GM12878 (cell line): ENCODE measurements around the gene NOC2L. TPM values are rescaled to one million over a fixed set of nuclear protein-coding genes. Genes with fewer than 3 reads are reported as not detected.

ENCODE experiments used
- ATAC-seq: fragments of 200-7000 bp; cut with Tn5 transposase; 3 replicates; pipeline ENCODE4 v1.9.1; 2020; ENCODE audit warnings: mild to moderate bottlenecking, moderate library complexity
- BruUV-seq: library from RNA; stranded (reverse); fragments of 400-500 nt; replicated peaks from 2 replicates; lab custom pipeline; 2021; lab: Mats Ljungman, UMichigan
- CTCF ChIA-PET: fragments of 300-600 bp; sonication (Branson Sonifier 250); formaldehyde crosslinking; extraction: SDS; loops from one replicate; lab custom pipeline; 2021; ENCODE audit warnings: inconsistent platforms; lab: Yijun Ruan, JAX
- POLR2A ChIA-PET: fragments of 350-600 bp; formaldehyde crosslinking; extraction: SDS; loops from one replicate; lab custom pipeline; 2021; ENCODE audit warnings: inconsistent platforms; lab: Charles Lee
- RAD21 ChIA-PET: fragments of 300-600 bp; sonication (Branson Sonifier 250); formaldehyde crosslinking; loops from one replicate; lab custom pipeline; 2023; ENCODE audit warnings: antibody characterized with exemption; ENCODE audit not compliant: unreplicated experiment; lab: Charles Lee
- SMC1A ChIA-PET: fragments of 300-600 bp; sonication (Branson Sonifier 250); formaldehyde crosslinking; loops from one replicate; lab custom pipeline; 2023; ENCODE audit not compliant: unreplicated experiment, uncharacterized antibody; lab: Charles Lee
- DNase-seq: peaks from one replicate; pipeline ENCODE4 v3.0.0-alpha.2; 2011; ENCODE audit warnings: low read depth, low spot score
- FAIRE-seq: peaks from 3 replicates; lab custom pipeline; 2011; peaks lifted over from hg19 to GRCh38; lab: Jason Lieb, UNC
- H2AFZ ChIP-seq: 2 replicates; pipeline ENCODE4 v1.6.0; 2011; ENCODE audit warnings: low read depth, low read length, control low read depth; ENCODE audit not compliant: control insufficient read depth
- H3K27ac ChIP-seq: 2 replicates; pipeline ENCODE4 v1.5.1; 2011; ENCODE audit warnings: control low read depth; ENCODE audit not compliant: control insufficient read depth, insufficient read depth
- H3K27me3 ChIP-seq, 2 experiments: replicated peaks in 1 of 2; 2 replicates each; pipeline versions ENCODE4 v1.6.0 to v1.6.1; 2011; ENCODE audit warnings: low read length in 1 of 2; ENCODE audit not compliant: control insufficient read depth in 2 of 2, insufficient read depth in 2 of 2
- H3K36me3 ChIP-seq, 2 experiments: 2 replicates each; pipeline ENCODE4 v1.5.1; 2011; ENCODE audit warnings: low read length in 1 of 2; ENCODE audit not compliant: control insufficient read depth in 2 of 2, insufficient read depth in 2 of 2
- H3K4me1 ChIP-seq: 2 replicates; pipeline ENCODE4 v1.6.1; 2011; ENCODE audit warnings: mild to moderate bottlenecking, low read length, moderate library complexity, mixed read lengths; ENCODE audit not compliant: control insufficient read depth, insufficient read depth
- H3K4me2 ChIP-seq: 2 replicates; pipeline ENCODE4 v1.6.0; 2011; ENCODE audit warnings: control low read depth; ENCODE audit not compliant: control insufficient read depth, insufficient read depth
- H3K4me3 ChIP-seq: fragments of 200-600 bp; sonication (generic); 2 replicates; pipeline ENCODE4 v1.5.1; 2016
- H3K79me2 ChIP-seq: 2 replicates; pipeline ENCODE4 v1.6.0; 2011; ENCODE audit warnings: low read length; ENCODE audit not compliant: control insufficient read depth, insufficient read depth
- H3K9ac ChIP-seq: 2 replicates; pipeline ENCODE4 v1.8.0; 2011; ENCODE audit warnings: low read length, control low read depth, mixed read lengths; ENCODE audit not compliant: control insufficient read depth, insufficient read depth
- H3K9me3 ChIP-seq: replicated peaks from 3 replicates; pipeline ENCODE4 v1.5.1; 2011; ENCODE audit warnings: mild to moderate bottlenecking, low read length; ENCODE audit not compliant: control insufficient read depth, insufficient read depth
- H4K20me1 ChIP-seq: 2 replicates; pipeline ENCODE4 v1.6.0; 2011; ENCODE audit not compliant: control insufficient read depth, insufficient read depth
- ETV6 ChIP-seq, 2 experiments: fragments of 450-650 bp in 1 of 2; IDR thresholded peaks in 1 of 2; conservative IDR thresholded peaks in 1 of 2; 2 replicates each; pipeline ENCODE4 v1.6.1; 2014; ENCODE audit warnings: antibody characterized with exemption in 1 of 2, borderline replicate concordance in 1 of 2, low read depth in 1 of 2, mild to moderate bottlenecking in 1 of 2, moderate library complexity in 1 of 2
- FOXK2 ChIP-seq: fragments of 450-650 bp; IDR thresholded peaks from 2 replicates; pipeline ENCODE4 v1.6.1; 2017; ENCODE audit warnings: mild to moderate bottlenecking, moderate library complexity
- GATAD2B ChIP-seq: fragments of 450-650 bp; conservative IDR thresholded peaks from 2 replicates; pipeline ENCODE4 v1.6.1; 2017; ENCODE audit warnings: low read depth, mild to moderate bottlenecking, moderate library complexity
- NRF1 ChIP-seq: conservative IDR thresholded peaks from 2 replicates; pipeline ENCODE4 v1.6.1; 2011; ENCODE audit warnings: mild to moderate bottlenecking, low read depth, low read length, improper control_type of control experiment
- PAX8 ChIP-seq: fragments of 450-650 bp; IDR thresholded peaks from 2 replicates; pipeline ENCODE4 v1.6.1; 2017; ENCODE audit warnings: mild to moderate bottlenecking, moderate library complexity
- PML ChIP-seq: IDR thresholded peaks from 2 replicates; pipeline ENCODE4 v1.6.1; 2012; ENCODE audit warnings: low read length, inconsistent platforms
- WGBS: methylation state at CpG from one replicate; pipeline ENCODE4 v1.1.6; 2016; ENCODE audit warnings: low lambda C conversion rate; ENCODE audit not compliant: insufficient replicate concordance, insufficient coverage; ENCODE audit errors: missing lambda C conversion rate; 5-methylcytosine and 5-hydroxymethylcytosine counted together
- in situ Hi-C: fragments of 300-500 bp; cut with MboI; formaldehyde crosslinking; loops from 9 replicates; pipeline ENCODE4 v1.14.3; 2018; ENCODE audit warnings: mixed read lengths
- intact Hi-C: fragments of 100-400 bp; cut with micrococcal nuclease; formaldehyde crosslinking; loops from one replicate; pipeline ENCODE4 v1.14.2; 2022; ENCODE audit not compliant: unreplicated experiment
- polyA plus RNA-seq, 11 experiments: library from polyadenylated mRNA; depleted of rRNA in 4 of 11; unstranded in 6 of 11; stranded (reverse) in 5 of 11; fragments of >200 nt; fragmentation: Nextera tagmentation in 4 of 11; fragmentation: Illumina TruSeq in 1 of 11; extraction: Ambion mirVana in 4 of 11; extraction: Trizol in 1 of 11; gene quantifications; 1 replicate in 1 of 11; 2 replicates in 10 of 11; pipeline versions ENCODE4 v1.2.1 to v1.2.3, GENCODE V29; 2011 to 2016; ENCODE audit warnings: inconsistent platforms in 2 of 11, missing spikeins in 2 of 11, low read depth in 1 of 11
- total RNA-seq, 4 experiments: library from RNA; depleted of rRNA in 3 of 4; stranded (reverse); fragments of >200 nt in 3 of 4; fragmentation: Illumina TruSeq in 1 of 4; extraction: Trizol in 1 of 4; gene quantifications; 2 replicates each; pipeline versions ENCODE4 v1.2.1 to v1.2.3, GENCODE V29; 2013 to 2021
- TF ChIP-seq, protein P1 (sequence below): IDR thresholded peaks from 2 replicates; pipeline ENCODE4 v1.6.1; 2011; ENCODE audit warnings: borderline replicate concordance, low read depth, mild to moderate bottlenecking, moderate library complexity, mixed read lengths, low read length; ENCODE audit not compliant: insufficient read depth; ENCODE audit errors: extremely low read length

Gene NOC2L
- total and polyA plus RNA-seq, 10 of the 15 experiments (the other 5 are each of a cell fraction or from before 2014, with no cell fraction given): 1.3 to 171 (median 64.3) TPM

DNA sequence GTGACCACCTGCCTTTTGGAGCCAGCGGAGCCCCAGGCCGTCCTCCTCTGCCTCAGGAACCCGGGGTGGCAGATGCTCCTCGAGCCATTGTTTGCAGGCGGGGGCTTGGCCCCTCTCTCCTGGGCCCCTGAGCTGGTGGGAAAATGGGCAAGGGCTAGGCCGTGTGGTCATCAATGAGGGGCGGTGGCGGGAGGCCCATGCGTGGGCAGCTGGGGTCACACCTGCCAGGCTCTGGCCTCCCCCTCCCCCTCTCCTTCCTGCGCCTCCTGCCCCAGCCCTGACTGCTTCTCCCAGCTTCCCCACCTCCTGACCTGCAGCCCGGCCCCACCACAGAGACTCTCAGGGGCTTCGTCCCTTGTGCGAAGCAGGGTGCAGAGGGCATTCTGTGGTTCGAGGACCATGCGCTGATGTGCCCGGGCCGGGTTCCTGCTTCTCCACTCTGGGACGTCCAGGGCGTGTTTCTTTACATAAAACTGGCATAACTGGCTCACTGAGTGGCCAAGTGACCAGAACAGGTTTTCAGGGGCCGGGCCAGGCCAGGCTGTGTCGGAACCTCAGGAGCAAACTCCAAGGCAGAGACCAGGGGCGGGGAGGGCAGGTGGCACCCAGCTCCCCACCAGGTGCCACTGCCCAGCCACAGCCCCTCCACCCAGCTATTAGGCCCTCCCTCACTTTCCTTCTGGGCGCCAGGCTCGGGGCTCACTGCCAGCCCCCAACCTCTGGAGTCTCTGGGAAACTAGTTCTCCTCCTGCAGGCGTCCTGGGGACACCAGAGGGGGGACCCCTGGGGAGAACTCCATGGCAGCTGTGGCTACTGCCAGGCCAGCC, 26.1 kb downstream of the NOC2L start:
- Histone ChIP-seq H3K9ac (no peak overlapping the region), H3K79me2 (no peaks in the 10 kb centered on the region), H2AFZ (no peak overlapping the region), H3K36me3 (no peaks in the 10 kb centered on the region), H3K27ac (no peak overlapping the region), H3K4me3 (no peak overlapping the region), H3K27me3 (peaks cover 0 to 3% of the 10 kb centered on the region in 2 experiments; a peak in 3 of 4 replicates), H3K9me3 (no peaks in the 10 kb centered on the region), H3K4me2 (no peak overlapping the region), H4K20me1 (no peaks in the 10 kb centered on the region), H3K4me1 (no peaks in the 10 kb centered on the region)
- intact Hi-C loops (no loop called here), in situ Hi-C loops (loop anchor here (10.0 kb wide), 1 partner anchor 58 kb away; no protein-coding TSS in a partner anchor)
- RAD21 ChIA-PET: no interaction called here
- POLR2A ChIA-PET: interaction anchor here (0.6 kb wide), 1 partner anchor 54 kb away, joined by 5 read pairs; no protein-coding TSS in a partner anchor
- CTCF ChIA-PET: no interaction called here
- DNase-seq: no peak
- 38% methylated on average over 25 of the region's 25 CpGs for WGBS
- FAIRE-seq: no peak
- SMC1A ChIA-PET: no interaction called here
- no peak for ATAC-seq
- no peak for TF ChIP-seq ETV6 (conservative IDR thresholded peaks at IDR 0.05 in 1 of 2, IDR thresholded peaks at IDR 0.05 in 1 of 2; ENCODE audit: borderline replicate concordance in 1 of 2, low read depth in 1 of 2)
- TF ChIP-seq PAX8: no peak
- TF ChIP-seq NRF1: no peak
- TF ChIP-seq FOXK2: no peak
- TF ChIP-seq, protein P1, sequence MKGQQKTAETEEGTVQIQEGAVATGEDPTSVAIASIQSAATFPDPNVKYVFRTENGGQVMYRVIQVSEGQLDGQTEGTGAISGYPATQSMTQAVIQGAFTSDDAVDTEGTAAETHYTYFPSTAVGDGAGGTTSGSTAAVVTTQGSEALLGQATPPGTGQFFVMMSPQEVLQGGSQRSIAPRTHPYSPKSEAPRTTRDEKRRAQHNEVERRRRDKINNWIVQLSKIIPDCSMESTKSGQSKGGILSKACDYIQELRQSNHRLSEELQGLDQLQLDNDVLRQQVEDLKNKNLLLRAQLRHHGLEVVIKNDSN: no peak
- no peak for TF ChIP-seq PML
- TF ChIP-seq GATAD2B: no peak
- no TSS peak for BruUV-seq
